Measurements from ENCODE around the gene EFL1. TPM values are rescaled to one million over a fixed set of nuclear protein-coding genes. Genes with fewer than 3 reads are reported as not detected.

The EFL1 gene
- total and polyA plus RNA-seq, 2 donors (not counting 3 experiments of a cell fraction or from before 2014, with no cell fraction given), result 6.6 to 21.9 TPM

DNA sequence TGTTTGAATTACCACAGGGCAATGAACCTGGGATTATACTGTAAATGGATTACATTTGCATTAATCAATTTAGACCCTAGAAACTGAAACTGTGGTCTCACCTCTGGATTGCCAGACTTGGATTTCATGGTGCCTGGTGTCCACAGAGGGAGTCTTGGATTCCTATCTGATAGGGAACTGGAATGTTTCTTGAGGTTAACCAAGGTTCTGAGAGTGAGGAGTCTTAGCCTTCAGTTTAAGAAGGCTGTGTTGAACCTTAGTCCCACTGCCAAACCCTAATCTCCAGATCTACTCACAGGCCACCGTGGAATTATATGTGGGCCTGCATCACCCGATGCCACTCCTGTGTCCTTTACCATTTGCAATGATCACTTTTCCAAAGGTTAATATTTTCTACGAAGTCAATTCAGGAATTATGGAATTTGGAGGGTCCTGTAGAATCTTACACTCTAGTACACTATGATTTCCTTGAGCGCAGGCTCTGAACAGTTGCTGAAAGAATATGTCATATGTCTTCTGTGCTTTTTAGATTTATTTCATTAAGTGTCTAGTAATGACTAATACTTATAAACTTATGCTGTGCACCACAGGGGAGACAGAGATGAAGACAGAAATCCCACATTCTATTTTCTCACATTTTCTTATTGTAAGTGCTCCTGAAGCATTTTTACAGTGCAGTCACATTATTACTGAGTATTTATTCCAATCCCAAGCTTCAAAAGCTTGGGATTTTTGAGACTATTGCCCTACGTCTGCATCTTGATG lies 87.9 kb downstream of the EFL1 start:
- BruUV-seq (replicated peaks), result no TSS peak
- Histone ChIP-seq H3K9ac (replicated peaks; ENCODE audit: extremely low read depth, insufficient read depth, low read length) (no peak overlapping the region), H3K9me1 (replicated peaks; ENCODE audit: control insufficient read depth, extremely low read depth, insufficient read depth, low read length) (no peaks in the 10 kb centered on the region), H4K20me1 (replicated peaks; ENCODE audit: control insufficient read depth, extremely low read depth, insufficient read depth, low read length) (no peaks in the 10 kb centered on the region), H3K4me2 (ENCODE audit: insufficient read depth, low read length) (no peak overlapping the region), H3K36me3 (ENCODE audit: control insufficient read depth in 2 of 2, extremely low read depth in 1 of 2, insufficient read depth in 2 of 2, low read length in 2 of 2) (no peaks in the 10 kb centered on the region), H3K79me2 (ENCODE audit: control insufficient read depth, insufficient read depth, low read length) (no peaks in the 10 kb centered on the region), H3K9me3 (replicated peaks; ENCODE audit: control insufficient read depth, insufficient read depth, low read length) (no peaks in the 10 kb centered on the region), H3K27me3 (ENCODE audit: control insufficient read depth in 2 of 2, insufficient read depth in 2 of 2, low read length in 2 of 2) (no peaks in the 10 kb centered on the region), H3K27ac (ENCODE audit: insufficient read depth, low read depth, low read length) (no peak overlapping the region), H2AFZ (ENCODE audit: low read depth, low read length) (no peak overlapping the region), H3K4me1 (ENCODE audit: control insufficient read depth, extremely low read depth, insufficient read depth, low read length) (no peaks in the 10 kb centered on the region), H3K4me3 (replicated peaks in 1 of 3; ENCODE audit: insufficient read depth in 1 of 3, low read depth in 1 of 3, low read length in 3 of 3) (no peak overlapping the region)
- ChIA-PET POLR2A (no interaction called here), CTCF (interaction anchor here (1.2 kb wide), 1 partner anchor 12 kb away, joined by 3 read pairs; no protein-coding TSS in a partner anchor)
- intact Hi-C loops (cut with micrococcal nuclease) (no loop called here), dilution Hi-C loops (cut with MboI; ENCODE audit: extremely low pct_ligation_motif_present, low sequenced_read_pairs) (no loop called here)
- DNase-seq (ENCODE audit: low read depth, low spot score) (no peak), FAIRE-seq (no peak)
- TF ChIP-seq, protein P1, sequence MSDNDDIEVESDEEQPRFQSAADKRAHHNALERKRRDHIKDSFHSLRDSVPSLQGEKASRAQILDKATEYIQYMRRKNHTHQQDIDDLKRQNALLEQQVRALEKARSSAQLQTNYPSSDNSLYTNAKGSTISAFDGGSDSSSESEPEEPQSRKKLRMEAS (IDR thresholded peaks at IDR 0.05; ENCODE audit: insufficient read depth, insufficient read length), result no peak
- TF ChIP-seq POLR2AphosphoS5 (IDR thresholded peaks at IDR 0.05; ENCODE audit: insufficient read depth, low read depth, low read length) (no peak), MYC (IDR thresholded peaks at IDR 0.05; ENCODE audit: low read depth, low read length) (no peak), EZH2 (IDR thresholded peaks at IDR 0.05; ENCODE audit: borderline replicate concordance, low read depth, low read length, severe bottlenecking) (no peak), FOS (IDR thresholded peaks at IDR 0.05; ENCODE audit: borderline replicate concordance, insufficient read depth, low read length) (no peak), JUN (IDR thresholded peaks at IDR 0.05; ENCODE audit: borderline replicate concordance, insufficient read depth, insufficient read length, low read depth) (no peak), GATA2 (IDR thresholded peaks at IDR 0.05; ENCODE audit: insufficient read depth, insufficient read length, low read depth, low read length) (no peak), POLR2A (IDR thresholded peaks at IDR 0.05; ENCODE audit: low read depth, low read length) (no peak)
- TF ChIP-seq, protein P2, sequence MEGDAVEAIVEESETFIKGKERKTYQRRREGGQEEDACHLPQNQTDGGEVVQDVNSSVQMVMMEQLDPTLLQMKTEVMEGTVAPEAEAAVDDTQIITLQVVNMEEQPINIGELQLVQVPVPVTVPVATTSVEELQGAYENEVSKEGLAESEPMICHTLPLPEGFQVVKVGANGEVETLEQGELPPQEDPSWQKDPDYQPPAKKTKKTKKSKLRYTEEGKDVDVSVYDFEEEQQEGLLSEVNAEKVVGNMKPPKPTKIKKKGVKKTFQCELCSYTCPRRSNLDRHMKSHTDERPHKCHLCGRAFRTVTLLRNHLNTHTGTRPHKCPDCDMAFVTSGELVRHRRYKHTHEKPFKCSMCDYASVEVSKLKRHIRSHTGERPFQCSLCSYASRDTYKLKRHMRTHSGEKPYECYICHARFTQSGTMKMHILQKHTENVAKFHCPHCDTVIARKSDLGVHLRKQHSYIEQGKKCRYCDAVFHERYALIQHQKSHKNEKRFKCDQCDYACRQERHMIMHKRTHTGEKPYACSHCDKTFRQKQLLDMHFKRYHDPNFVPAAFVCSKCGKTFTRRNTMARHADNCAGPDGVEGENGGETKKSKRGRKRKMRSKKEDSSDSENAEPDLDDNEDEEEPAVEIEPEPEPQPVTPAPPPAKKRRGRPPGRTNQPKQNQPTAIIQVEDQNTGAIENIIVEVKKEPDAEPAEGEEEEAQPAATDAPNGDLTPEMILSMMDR (IDR thresholded peaks at IDR 0.05; ENCODE audit: extremely low read depth in 1 of 2, insufficient read depth in 1 of 2, low read depth in 1 of 2, low read length in 2 of 2), result no peak

Measured in endothelial cell of umbilical vein (primary cell).